Activated naive CD4-positive, alpha-beta T cell (primary cell): ENCODE data around the gene FGB.
A peak's percentile ranks its signal among the peaks of the same experiment; 100 is the strongest.
"Not testable (repeated sequence)": the region's sequence is repeated elsewhere in the genome, so short reads cannot be mapped to it uniquely, and the experiment has no call there.

Experiments
- DNase-seq, 4 experiments: peaks; one replicate each; lab custom pipeline; 2025; lab: John Stamatoyannopoulos, UW

Gene FGB

GRCh38 chr4:154597281-154597680 is 34.5 kb downstream of the FGB start:
- not testable (repeated sequence) for DNase-seq

- DNase-seq = no peak
These were observed 35.3 kb downstream of the FGB start for GRCh38 chr4:154597798-154598774.

DNA sequence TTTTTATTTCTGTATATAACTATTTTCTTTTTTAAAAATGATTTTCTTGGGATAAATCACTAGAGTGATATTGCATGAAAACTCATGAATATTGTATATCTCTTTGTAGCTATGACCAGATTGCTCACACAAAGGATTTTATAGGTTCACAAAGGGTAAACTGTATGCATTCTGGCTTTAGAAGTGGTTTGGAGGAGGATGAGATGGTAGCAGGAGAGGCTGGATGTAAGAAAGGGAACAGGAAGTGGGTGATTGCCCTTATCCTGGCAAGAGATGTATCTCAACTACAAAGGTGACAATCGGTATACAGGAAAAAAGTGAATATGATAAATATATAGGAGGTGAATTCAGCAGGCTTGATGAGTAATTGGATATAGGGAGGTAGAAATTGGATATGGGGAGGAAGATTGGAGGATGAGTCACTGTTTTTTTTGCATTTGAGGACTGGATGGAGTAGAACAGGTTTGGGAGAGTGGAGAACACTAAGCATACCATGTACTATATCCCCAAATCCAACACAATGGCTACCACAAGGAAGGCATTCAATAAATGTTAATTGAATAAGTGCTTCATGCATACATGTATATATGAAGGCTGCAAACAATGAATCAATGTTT is 39.7 kb downstream of the FGB start:
- DNase-seq = no peak

DNA sequence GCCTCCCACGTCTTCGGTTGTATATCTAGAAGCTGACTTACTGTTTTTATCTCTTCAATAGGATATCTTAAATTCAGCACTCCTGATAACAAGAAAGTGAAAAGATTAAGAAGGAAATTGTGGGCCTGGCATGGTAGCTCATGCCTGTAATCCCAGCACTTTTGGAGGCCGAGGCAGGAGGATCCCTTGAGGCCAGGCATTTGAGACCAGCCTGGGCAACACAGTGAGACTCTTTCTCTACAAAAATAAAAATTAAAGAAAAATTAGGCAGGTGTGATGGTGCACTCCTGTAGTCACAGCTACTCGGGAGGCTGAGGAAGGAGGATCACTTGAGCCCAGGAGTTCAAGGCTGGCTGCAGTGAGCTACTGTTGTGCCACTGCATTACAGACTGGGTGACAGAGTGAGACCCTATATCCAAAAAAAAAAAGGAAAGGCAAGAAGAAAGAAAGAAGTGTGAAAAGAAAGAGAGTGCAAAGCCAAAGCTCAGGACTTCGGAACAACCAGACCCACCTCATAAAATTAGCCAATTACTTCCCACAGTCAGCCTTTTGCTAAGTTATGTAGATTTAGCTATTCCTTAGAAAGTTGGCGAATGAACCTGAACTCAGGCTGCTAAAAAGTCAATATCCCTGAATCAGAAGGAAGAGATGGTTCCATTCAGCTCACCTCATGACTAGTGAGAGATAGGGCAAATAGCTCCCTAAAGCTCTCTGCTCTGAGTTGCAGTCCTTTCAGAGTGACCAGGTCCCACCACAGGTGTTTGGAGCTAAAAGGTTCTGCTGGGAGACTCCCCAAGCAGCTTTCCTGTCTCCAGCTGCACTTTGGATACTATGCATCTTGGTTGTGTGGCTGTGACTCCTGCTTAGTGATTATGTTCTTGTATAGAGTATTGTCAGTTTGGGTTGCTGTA is 40.5 kb downstream of the FGB start:
- no peak for DNase-seq

DNA sequence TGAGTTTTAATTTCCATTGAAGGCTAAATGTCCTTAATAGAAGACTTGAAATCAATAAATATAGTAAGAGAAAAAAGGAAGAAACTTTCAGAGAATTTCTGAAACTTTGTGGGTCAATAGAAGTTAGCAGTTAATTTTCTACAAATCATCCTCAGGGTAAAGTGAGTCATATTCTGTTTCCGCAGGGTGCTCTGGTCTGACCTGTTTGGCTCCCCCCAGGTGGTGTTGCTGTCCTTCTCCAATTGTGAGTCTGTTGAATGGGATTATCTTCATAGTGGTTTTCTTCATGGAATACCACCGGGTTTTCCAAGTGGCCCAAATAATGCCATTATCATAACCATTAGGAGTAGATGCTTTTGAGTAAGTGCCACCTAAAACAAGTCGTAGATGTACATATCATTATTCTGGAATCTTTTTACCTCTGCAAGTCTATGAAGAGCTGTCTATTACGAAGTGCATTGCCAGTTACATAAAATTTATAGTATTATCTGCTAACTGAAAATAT is 41.9 kb downstream of the FGB start:
- no peak for DNase-seq

GRCh38 chr4:154606728-154607723 is 44.2 kb downstream of the FGB start:
- no peak for DNase-seq

DNA sequence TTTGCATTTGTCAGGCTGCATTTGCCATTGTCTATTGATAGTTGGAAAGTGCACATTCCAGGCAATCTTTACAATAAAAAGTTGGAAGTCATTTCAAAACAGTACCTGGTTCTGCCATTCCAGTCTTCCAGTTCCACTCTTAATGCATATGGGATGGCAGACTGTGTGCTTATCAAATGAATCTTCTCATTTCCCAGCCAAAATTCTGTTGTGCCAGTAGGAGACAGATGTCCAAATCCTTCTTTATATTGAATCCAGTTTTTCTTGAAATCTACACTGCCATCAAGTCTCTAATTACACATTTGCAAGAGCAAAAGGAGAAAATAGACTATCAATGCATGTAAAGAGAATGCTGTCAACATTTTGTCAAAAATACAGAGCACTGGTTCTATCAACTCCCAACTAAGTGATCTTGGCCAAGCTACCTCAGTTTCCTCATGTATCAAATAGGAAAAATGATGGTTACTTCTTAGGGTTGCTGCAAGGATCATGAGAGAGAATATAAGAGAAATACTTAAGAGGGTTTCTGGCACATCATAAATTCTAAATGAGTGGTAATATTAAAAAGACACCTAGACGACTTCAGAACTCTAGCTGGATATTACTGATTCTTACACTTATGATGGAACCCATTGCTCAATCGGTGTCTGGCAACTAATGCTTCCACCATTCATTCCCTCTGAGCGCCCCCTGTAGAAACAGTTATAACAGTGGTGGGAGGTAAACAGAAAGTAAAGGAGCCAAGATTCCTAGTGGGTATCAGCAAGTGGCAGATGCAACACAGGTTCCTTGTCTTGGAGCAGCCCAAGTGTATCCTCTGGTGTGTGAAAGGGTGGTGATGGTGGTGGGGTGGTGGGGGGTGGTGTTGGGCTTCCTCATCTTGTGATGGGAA is 45.8 kb downstream of the FGB start:
- no peak for DNase-seq

DNA sequence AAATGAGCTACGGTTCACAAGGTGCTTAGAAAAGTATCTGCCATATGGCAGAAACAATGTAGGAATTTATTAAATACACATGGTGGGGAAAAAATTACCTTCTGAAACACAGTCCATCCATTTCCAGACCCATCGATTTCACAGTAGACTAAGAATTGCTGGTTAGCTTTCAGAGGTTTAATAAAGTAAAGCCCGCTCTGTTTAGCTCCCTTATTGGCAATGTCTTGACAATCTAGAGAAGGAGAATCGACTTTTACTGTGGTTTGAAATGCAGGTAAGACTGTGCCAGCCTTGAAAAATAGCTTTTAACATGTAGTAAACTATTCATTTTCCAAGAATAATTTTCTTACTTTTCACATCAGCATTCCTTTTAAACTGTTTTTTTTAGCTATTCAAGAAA is 46.7 kb downstream of the FGB start:
- no peak for DNase-seq

GRCh38 chr4:154610582-154610981 is 47.8 kb downstream of the FGB start:
- DNase-seq = no peak

DNA sequence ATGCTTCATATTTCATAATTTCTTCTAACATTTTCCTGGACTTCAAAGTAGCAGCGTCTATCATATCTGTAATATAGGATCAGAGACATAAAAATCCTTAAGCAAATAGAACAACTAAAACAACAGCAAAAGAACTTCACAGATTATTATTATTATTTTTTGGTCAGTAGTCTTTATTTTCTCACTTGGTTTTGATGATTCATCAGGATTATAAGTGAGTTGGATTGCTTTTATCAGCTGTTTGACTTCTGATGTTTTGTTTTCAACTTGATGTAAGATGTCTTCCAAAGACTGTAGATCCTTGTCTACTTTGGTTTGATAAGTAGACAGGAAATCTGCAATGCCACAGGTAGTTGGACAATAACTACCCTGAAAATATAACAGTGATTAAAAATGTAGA is 49.0 kb downstream of the FGB start:
- no peak for DNase-seq

GRCh38 chr4:154612472-154613414 is 49.9 kb downstream of the FGB start, which contains the start of gene FGG:
Gene FGG (minus strand): TSS chr4:154612656. CDS start chr4:154612609, 47 bp downstream.
- no peak for DNase-seq

DNA sequence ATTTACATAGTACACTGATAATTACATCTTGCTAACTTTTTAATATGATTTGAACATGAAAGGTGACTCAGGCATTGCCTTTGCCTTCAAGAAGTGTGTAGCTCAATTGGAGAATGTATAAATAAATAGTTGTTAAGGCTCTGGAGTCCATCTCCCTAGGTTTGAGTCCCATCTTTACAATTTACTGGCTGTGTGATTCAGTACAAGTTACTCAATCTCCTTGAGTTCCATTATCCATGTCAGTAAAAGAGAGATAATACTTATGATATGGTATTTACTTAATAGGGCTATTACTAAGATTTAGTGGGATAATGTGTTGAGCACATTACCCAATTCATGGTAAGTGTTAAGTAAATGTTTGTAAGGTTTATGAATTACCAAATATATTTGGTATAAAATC is 51.5 kb downstream of the FGB start:
- DNase-seq = no peak

DNA sequence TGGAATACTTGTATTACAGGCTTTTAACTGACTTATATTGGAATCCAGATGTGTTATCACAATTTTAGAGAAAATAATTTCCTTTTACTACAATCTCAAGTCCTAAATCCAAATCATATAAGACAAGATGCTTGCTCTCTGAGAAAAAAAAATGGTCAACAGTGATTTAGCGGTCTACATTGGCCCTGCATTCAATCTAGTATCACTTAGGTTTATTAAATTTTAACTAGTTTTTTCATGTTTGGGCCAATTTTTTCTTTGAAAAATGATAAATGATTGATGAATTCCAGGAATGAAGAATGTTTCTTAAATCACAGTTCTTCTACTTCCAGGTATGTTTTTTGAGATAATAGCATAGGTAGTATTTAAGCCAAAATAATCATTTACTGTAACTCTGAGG is 52.4 kb downstream of the FGB start:
- no peak for DNase-seq

GRCh38 chr4:154616287-154616686 is 53.5 kb downstream of the FGB start:
- DNase-seq = no peak

GRCh38 chr4:154616731-154617130 is 53.9 kb downstream of the FGB start:
- no peak for DNase-seq

DNA sequence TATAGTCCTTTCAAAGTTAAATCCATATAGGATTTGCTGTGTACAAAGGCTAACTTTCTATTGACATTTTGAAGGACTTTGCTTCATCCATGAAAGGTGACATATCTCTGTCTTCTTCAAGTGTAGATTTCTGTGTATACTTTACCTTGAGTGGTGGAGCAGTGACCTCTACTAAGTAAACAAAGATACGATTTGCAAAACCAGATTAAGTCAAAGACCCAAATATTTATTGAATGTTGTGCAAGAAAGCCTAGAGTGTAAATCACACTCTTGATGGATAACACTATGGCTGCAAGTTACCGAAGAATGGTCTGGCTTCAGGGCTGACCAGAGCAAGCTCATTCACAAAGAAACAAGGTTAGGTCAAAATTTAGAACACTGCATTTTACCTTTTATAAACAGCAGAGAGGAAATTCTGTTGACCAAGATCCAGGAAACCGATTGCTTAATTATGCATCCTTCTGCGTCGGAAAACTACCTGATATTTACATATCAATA is 55.1 kb downstream of the FGB start:
- DNase-seq = no peak

DNA sequence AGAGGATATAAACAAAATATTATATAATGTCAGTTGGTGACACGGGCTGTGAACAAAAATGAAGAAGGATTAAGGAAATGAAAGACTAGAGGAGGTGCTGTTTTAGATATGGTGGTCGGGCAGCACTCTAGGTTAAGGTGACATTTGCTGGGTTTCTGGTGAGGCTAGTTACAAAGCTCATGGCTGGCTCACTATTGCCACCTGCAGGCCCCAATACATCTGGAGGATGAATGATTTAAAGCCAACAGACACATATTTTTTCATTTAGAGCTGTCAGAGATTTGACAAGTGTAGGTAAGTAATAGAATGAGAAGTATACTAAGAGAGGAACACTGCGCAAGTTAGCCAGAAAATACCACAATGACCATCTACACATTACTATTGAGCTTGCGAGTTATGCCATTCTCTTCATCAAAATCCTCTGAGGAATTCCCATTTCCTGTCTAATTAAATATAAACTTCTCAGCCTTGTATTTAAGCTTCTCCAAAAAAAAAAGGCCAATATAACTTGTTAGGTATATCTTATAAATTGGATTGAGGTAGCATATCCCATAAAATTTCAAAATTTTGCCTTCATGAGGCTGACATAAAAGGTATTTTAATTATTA is 56.0 kb downstream of the FGB start:
- DNase-seq = peak in 1 of 4 experiments; percentile 22

GRCh38 chr4:154620111-154620510 is 57.3 kb downstream of the FGB start:
- DNase-seq = no peak
